Adipocyte (in vitro differentiated cells): ENCODE results near the gene DERL2.
"Not testable (repeated sequence)": the region's sequence is repeated elsewhere in the genome, so short reads cannot be mapped to it uniquely, and the experiment has no call there.

Source experiments
- DNase-seq: peaks from one replicate; pipeline ENCODE4 v3.0.0-alpha.2; 2015; ENCODE audit warnings: low read depth
- H3K27me3 ChIP-seq: replicated peaks from 2 replicates; pipeline ENCODE4 v1.7.0; 2013; ENCODE audit warnings: mild to moderate bottlenecking, low read length, moderate library complexity; ENCODE audit not compliant: control insufficient read depth, insufficient read depth
- H3K36me3 ChIP-seq: 2 replicates; pipeline ENCODE4 v1.7.0; 2013; ENCODE audit warnings: low read length, mild to moderate bottlenecking, moderate library complexity; ENCODE audit not compliant: control insufficient read depth, insufficient read depth, severe bottlenecking
- H3K4me1 ChIP-seq: 2 replicates; pipeline ENCODE4 v1.7.0; 2013; ENCODE audit warnings: mild to moderate bottlenecking, low read length, moderate library complexity; ENCODE audit not compliant: control insufficient read depth, insufficient read depth
- H3K4me3 ChIP-seq: 2 replicates; pipeline ENCODE4 v1.7.0; 2013; ENCODE audit warnings: mild to moderate bottlenecking, low read length, moderate library complexity
- H3K9ac ChIP-seq: 2 replicates; pipeline ENCODE4 v1.7.0; 2013; ENCODE audit warnings: mild to moderate bottlenecking, low read length, moderate library complexity
- H3K9me3 ChIP-seq: 2 replicates; pipeline ENCODE4 v1.7.0; 2013; ENCODE audit warnings: mild to moderate bottlenecking, low read length, moderate library complexity; ENCODE audit not compliant: control insufficient read depth

The DERL2 gene

DNA sequence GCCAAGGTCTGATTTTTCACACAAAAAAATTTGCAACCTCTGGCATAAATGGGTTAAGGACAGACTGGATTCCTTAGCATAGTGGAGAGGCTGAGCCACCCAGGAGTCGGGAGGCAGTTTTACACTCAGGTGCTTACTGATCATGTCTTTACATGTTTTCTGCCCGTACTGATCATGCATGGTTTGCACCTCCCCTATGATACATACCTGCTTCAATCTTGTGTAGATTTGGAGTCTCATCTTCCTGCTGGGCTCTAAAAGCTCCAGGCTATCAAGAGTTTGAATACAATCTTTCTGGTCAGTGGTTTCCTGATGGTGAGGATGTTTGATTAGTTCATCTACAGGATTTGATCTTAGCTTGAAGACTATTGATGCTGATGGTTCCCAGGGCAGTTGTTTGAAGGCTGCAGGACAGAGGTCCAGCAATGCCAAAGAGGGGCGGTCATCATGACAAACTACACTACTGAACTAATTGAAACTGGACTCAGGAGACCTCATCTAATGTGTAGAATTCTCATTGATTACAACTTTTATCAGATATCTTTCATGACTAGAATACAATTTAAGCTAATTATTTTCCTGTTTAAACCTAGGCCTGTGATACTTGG is 53.9 kb downstream of the DERL2 start:
- Histone ChIP-seq H3K4me3 (no peak overlapping the region), H3K9me3 (no peaks in the 10 kb centered on the region), H3K4me1 (peaks cover 16% of the 10 kb centered on the region), H3K36me3 (peaks cover 93% of the 10 kb centered on the region), H3K27me3 (no peaks in the 10 kb centered on the region), H3K9ac (no peak overlapping the region)
- DNase-seq, result no peak

DNA sequence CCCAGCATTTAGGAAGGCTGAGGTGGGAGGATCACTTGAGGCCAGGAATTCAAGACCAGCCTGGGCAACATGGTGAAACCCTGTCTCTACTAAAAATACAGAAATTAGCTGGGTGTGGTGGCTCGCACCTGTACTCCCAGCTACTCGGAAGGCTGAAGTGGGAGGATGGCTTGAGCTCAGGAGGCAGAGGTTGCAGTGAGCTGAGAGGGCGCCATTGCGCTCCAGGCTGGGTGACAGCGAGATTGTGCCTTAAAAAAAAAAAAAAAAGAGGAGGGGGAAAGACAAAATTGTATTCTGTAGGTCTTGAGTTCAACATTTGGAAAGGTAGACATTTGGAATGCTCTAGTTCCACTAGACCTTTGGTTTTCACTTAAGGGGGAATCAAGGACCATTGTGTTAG is 54.7 kb downstream of the DERL2 start:
- H3K27me3 ChIP-seq, DNase-seq, H3K9me3 ChIP-seq, H3K4me3 ChIP-seq, H3K9ac ChIP-seq: not testable (repeated sequence)
- peaks cover 10% of the 10 kb centered on the region for H3K4me1 ChIP-seq
- peaks cover 93% of the 10 kb centered on the region for H3K36me3 ChIP-seq

GRCh38 chr17:5430413-5430999 is 55.5 kb downstream of the DERL2 start:
- H3K36me3 ChIP-seq, result peaks cover 97% of the 10 kb centered on the region
- H3K4me3 ChIP-seq, result no peak overlapping the region

GRCh38 chr17:5429191-5429887 is 56.6 kb downstream of the DERL2 start:
- Histone ChIP-seq H3K4me1 (peaks cover 2% of the 10 kb centered on the region), H3K36me3 (peaks cover 97% of the 10 kb centered on the region), H3K9me3 (no peaks in the 10 kb centered on the region), H3K4me3 (no peak overlapping the region), H3K27me3 (no peaks in the 10 kb centered on the region), H3K9ac (no peak overlapping the region)
- DNase-seq, result peak; percentile 7

More at GRCh38 chr17:5430413-5430999, 55.5 kb downstream of the DERL2 start:
- Histone ChIP-seq H3K9ac (no peak overlapping the region), H3K27me3 (no peaks in the 10 kb centered on the region), H3K4me1 (peaks cover 6% of the 10 kb centered on the region), H3K9me3 (no peaks in the 10 kb centered on the region)
- DNase-seq, result no peak

- Histone ChIP-seq H3K9ac (no peak overlapping the region), H3K4me1 (peaks cover 24% of the 10 kb centered on the region), H3K27me3 (no peaks in the 10 kb centered on the region), H3K4me3 (no peak overlapping the region), H3K36me3 (peaks cover 92% of the 10 kb centered on the region), H3K9me3 (no peaks in the 10 kb centered on the region)
- no peak for DNase-seq
Measured at GRCh38 chr17:5425826-5426225, 60.2 kb downstream of the DERL2 start.

DNA sequence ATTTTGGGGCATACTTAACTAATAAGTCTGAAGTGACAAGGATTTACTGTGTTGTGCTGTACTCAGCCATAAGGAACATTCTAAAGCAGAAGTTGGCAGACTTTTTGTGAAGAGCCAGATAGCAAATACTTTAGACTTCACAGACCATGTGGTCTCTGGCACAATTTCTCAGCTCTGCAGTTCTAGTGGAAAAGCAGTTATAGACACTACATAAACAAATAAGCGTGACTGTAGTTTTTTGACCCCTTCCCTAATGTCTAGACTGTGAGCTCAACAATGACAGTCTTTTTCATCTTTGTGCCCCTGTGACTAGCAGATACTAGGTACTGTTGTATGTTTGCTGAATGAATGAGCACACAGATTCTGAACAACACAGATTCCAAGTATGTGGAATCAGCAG is 61.1 kb downstream of the DERL2 start:
- peaks cover 83% of the 10 kb centered on the region for H3K36me3 ChIP-seq
- H3K9me3 ChIP-seq, result no peaks in the 10 kb centered on the region
- DNase-seq, result no peak
- peaks cover 28% of the 10 kb centered on the region for H3K4me1 ChIP-seq
- H3K9ac ChIP-seq, result no peak overlapping the region
- no peak overlapping the region for H3K4me3 ChIP-seq
- H3K27me3 ChIP-seq, result no peaks in the 10 kb centered on the region

DNA sequence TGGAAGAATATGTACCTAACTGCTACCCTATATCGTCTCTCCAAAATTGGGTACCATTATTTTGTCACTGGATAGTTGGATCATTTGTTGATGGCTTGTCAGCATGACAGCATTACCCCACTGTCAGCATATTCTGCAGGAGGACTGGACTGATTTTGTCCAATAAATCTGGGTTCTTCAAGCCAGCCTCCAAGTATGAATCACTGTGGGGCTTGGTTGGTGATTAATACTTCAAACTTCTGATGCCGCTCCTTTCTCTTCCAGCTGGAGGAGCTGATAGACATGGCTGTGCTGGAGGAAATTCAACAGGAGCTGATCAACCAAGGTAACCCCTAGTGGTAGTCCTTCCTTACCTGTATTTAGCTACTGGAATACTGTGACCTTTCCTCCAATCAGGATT is 63.5 kb downstream of the DERL2 start:
- no peaks in the 10 kb centered on the region for H3K27me3 ChIP-seq
- H3K4me3 ChIP-seq, result peak overlapping the region; percentile 4
- H3K36me3 ChIP-seq, result peaks cover 59% of the 10 kb centered on the region
- no peaks in the 10 kb centered on the region for H3K9me3 ChIP-seq
- peaks cover 34% of the 10 kb centered on the region for H3K4me1 ChIP-seq
- peak; percentile 61 for DNase-seq
- H3K9ac ChIP-seq, result peak overlapping the region; percentile 27
